ENCODE data around the gene ZMIZ2.

DNA sequence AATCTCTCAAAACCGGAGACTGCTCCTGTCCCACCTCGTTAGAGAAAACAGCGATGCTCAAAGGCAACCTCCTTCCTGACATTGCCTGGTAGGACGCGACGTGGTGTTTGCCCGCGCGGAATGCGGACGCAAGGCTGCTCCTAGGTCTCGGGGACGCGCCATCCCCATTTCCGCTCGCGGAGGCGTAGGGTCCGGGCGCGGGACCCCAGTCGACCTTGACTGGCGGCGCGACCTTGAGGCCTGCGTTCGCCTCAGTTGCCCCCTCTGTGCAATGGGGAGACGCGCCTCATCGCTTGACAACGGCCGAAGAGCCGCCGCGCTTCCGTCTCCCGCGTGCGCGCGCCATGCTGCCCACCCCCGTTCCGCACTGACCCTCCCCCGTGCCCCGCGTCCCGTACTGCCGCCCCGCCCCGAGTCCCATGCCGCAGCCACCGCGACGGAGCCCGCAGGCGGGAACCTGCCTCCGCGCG lies 47.4 kb downstream of the ZMIZ2 start:
- TF ChIP-seq, protein P1, sequence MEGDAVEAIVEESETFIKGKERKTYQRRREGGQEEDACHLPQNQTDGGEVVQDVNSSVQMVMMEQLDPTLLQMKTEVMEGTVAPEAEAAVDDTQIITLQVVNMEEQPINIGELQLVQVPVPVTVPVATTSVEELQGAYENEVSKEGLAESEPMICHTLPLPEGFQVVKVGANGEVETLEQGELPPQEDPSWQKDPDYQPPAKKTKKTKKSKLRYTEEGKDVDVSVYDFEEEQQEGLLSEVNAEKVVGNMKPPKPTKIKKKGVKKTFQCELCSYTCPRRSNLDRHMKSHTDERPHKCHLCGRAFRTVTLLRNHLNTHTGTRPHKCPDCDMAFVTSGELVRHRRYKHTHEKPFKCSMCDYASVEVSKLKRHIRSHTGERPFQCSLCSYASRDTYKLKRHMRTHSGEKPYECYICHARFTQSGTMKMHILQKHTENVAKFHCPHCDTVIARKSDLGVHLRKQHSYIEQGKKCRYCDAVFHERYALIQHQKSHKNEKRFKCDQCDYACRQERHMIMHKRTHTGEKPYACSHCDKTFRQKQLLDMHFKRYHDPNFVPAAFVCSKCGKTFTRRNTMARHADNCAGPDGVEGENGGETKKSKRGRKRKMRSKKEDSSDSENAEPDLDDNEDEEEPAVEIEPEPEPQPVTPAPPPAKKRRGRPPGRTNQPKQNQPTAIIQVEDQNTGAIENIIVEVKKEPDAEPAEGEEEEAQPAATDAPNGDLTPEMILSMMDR (IDR thresholded peaks at IDR 0.05), result peak in 1 of 6 experiments; percentile 5
- no peak for TF ChIP-seq POLR2A (IDR thresholded peaks at IDR 0.05)

Measured in thyroid gland (tissue), 4 donors.